Middle frontal gyrus (tissue), 1 donor: ENCODE results near the gene RPUSD2.
A peak's percentile ranks its signal among the peaks of the same experiment; 100 is the strongest.

Experiments used
- DNase-seq: peaks from one replicate; pipeline ENCODE4 v3.0.0-alpha.2; 2015; ENCODE audit warnings: low spot score; ENCODE audit errors: extremely low spot score

Gene RPUSD2, protein sequence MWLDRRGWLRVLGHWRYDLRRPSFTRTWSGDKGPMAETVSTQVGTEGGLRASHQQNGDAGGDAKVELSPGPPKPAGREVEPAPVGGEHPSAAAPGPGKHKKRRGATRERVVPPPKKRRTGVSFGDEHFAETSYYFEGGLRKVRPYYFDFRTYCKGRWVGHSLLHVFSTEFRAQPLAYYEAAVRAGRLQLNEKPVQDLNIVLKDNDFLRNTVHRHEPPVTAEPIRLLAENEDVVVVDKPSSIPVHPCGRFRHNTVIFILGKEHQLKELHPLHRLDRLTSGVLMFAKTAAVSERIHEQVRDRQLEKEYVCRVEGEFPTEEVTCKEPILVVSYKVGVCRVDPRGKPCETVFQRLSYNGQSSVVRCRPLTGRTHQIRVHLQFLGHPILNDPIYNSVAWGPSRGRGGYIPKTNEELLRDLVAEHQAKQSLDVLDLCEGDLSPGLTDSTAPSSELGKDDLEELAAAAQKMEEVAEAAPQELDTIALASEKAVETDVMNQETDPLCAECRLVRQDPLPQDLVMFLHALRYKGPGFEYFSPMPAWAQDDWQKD

DNA sequence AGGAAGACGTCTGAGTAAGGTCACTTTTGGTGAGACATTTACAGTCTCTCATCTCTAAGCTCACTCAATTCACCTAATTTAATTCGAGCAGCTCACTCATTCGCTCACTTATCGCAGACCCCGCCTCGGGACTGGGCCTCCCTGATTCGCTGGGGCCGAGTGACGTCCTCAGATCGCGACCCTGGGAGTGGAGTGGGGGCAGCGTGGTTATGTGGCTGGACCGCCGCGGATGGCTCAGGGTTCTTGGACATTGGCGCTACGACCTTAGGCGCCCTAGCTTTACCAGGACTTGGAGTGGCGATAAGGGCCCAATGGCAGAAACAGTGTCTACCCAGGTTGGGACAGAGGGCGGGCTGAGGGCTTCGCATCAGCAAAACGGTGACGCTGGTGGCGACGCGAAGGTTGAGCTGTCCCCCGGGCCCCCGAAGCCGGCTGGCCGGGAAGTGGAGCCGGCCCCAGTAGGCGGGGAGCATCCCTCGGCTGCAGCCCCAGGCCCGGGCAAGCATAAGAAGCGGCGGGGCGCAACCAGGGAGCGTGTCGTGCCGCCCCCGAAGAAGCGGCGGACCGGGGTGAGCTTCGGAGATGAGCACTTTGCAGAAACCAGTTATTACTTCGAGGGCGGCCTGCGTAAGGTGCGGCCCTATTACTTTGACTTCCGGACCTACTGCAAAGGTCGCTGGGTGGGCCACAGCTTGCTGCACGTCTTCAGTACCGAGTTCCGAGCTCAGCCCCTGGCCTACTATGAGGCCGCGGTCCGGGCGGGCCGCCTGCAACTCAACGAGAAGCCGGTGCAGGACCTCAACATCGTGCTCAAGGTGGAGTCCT lies at the start of gene RPUSD2:
RPUSD2 (plus strand) TSS at position 171 of the 825 bp plus-strand sequence; CDS start at position 210, 39 bp downstream.
- peak; percentile 88 for DNase-seq

DNA sequence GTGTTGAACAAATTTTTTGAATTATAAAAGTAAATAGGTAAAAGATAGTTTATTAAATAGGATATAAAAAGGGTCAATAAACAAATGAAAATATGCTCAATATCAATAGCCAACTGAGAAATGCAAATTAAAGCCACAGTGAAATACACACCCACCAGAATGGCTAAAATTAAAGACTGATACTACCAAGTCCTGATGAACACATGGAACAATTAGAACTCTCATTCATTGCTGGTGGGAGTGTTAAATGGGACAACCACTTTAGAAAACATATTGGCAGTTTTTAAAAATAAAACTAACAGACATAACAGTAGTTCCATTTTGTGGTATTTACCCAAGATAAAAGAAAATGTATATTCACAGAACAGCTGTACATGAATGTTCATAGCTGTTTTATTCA lies 45.5 kb upstream of the RPUSD2 start:
- no peak for DNase-seq

GRCh38 chr15:40525855-40526254 lies 43.2 kb upstream of the RPUSD2 start:
- no peak for DNase-seq

GRCh38 chr15:40528801-40529200 lies 40.3 kb upstream of the RPUSD2 start:
- DNase-seq, result no peak

GRCh38 chr15:40533763-40534364 lies 35.2 kb upstream of the RPUSD2 start:
- DNase-seq, result no peak

DNA sequence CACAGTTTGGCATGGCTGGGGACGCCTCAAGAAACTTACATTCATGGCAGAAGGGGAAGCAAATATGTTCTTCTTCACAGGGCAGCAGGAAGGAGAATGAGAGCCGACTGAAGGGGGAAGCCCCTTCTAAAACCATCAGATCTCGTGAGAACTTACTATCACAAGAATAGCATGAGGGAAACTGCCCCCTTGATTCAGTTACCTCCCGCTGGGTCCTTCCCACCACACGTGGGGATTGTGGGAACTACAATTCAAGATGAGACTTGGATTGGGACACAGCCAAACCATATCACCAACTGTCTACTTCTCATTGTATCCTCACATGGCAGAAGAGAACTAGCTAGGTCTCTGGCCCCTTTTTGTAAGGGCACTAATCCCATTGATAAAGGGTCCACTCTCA lies 34.7 kb upstream of the RPUSD2 start:
- no peak for DNase-seq

GRCh38 chr15:40536501-40536900 lies 32.6 kb upstream of the RPUSD2 start:
- no peak for DNase-seq

DNA sequence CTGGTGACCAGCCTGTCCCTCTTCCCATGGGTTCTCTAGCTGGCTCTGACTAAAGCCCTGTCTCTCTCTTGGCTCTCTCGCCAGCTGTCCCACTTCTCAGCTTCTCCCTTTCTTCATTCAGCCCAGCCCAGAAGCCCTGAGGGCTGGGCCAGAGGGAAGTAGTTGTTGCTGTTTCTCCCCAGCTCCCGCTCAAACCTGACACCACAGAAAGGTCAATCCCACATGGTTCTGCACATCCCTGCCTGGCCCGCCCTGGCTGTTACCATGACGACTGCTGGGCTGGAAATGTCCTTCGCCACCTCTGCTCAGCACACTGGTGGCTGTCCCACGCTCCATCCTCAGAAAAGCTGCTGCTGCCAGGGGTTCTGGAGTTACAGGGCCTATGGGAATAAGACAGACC lies 30.1 kb upstream of the RPUSD2 start:
- no peak for DNase-seq

- no peak for DNase-seq
Observed at GRCh38 chr15:40543082-40543481, 26.0 kb upstream of the RPUSD2 start.

GRCh38 chr15:40543631-40544294 lies 25.3 kb upstream of the RPUSD2 start:
- no peak for DNase-seq

DNA sequence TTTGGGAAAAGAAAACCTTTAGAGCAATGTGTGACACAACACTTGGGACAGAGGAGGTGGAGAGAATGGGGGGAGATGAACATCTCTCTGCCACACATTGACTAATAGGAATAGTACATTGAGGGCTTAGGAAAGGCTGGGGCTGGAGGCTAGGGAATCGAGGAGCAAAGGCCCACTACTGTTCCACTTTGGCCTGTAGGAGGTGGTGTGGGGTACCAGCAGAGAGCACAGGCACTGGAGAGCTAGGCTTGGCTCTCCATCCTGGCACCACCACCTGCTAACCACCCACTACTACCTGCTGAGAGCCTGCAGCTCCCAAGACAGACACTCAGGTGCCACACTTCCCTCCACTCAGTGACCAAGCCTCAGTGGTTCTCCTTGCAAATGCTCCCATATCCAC lies 23.6 kb upstream of the RPUSD2 start:
- no peak for DNase-seq

- no peak for DNase-seq
Observed at GRCh38 chr15:40548610-40549009, 20.5 kb upstream of the RPUSD2 start.

DNA sequence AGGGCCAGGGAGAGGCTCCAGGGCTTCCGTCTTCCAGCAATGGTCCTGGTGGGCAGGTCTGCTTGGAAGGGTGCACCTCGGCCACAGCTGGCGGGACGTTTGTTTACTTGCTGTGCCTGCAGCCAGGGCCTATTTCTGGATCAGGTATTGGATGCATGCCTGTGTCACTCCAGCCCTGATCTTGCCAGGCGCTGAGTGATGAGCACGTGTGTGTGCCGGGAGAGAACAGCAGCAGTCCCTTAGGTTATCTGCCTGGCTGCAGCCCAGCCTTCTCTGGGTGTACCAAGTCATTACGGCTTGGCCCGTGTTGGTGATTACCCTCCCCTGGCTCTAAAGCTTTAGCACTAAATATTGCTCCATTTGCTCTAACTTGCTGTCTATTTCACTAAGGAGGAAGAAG lies 19.2 kb upstream of the RPUSD2 start:
- DNase-seq, result no peak

DNA sequence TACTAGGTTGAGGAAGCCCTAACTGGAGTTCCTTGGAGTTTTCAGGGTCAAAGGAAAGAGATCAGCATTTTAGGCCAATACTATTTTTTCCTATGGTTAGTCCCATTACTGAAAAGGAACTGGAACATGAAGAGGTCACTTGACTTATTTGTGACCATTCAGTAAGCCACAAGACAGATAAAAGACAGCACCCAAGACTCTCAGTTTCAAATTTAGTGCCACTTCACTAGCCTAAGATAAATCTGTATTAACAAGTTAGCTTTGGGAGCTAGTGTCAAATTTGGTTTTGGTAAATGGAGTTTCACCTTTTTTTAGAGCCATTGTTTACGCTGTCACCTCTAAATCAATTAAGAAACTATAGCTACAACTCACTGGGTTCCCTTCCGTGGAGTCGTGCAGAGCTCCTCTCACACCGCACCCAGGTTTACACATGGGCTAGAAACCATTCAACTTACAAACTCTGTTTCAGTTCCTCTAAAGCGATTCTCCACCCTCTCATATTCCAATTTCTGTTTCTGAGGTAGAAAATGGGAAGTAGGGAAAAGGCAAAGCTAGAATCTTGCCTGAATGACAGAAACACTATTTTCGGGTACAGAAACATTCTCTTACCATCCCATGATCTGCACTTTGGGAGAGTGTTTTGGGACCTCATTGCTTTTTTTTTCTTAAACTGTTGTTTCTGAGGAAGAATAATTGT lies 18.6 kb upstream of the RPUSD2 start:
- DNase-seq, result no peak

DNA sequence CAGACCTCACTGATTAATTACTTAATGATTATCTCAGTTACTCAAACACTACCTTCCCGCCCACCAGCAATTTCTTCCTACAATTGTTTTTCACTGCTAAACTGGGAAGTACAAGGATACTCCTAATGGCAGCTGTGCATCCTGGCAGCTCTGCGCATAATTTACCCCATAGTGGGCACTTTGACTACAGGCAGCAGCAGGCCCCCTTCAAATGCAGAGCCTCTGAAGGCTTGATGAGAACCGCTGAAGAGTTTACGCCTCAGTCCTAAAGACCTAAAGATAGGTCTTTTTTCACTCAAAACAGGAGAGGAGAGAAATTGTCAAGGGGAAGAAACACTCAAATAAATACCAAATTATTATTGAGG lies 15.0 kb upstream of the RPUSD2 start:
- DNase-seq, result no peak

- no peak for DNase-seq
Observed at GRCh38 chr15:40555876-40556275, 13.2 kb upstream of the RPUSD2 start.

- no peak for DNase-seq
Observed at GRCh38 chr15:40558952-40559742, 10.0 kb upstream of the RPUSD2 start.

GRCh38 chr15:40562691-40563090 lies 6.4 kb upstream of the RPUSD2 start:
- DNase-seq, result no peak

DNA sequence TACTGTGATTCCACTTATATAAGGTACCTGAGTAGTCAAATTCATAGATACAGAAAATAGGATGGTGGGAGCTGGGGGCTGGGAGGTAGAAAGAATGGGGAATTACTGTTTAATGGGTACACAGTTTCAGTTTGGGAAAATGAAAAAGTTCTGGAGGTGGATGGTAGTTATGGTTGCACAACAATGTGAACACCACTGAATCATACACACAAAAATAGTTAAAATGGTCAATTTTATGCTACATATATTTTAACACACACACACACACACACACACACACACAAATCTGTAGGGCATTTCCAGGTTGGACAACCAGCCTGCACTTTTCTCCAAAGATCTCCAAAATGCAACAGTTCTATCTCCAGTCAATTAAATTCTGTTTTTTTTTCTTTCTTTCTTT lies 5.7 kb upstream of the RPUSD2 start:
- no peak for DNase-seq
